Measurements from ENCODE around the gene GABARAP.

Gene GABARAP

GRCh38 chr17:7239091-7240027 lies 2.9 kb downstream of the GABARAP start, which contains the start of gene PHF23:
Gene PHF23 (minus strand): TSS chr17:7239457. CDS start chr17:7239279, 178 bp downstream.
- DNase-seq, result peak; percentile 87

- no peak for DNase-seq
These were observed 3.7 kb downstream of the GABARAP start for GRCh38 chr17:7238420-7239090.

- DNase-seq, result no peak
These were observed 4.4 kb downstream of the GABARAP start for GRCh38 chr17:7237761-7238419.

GRCh38 chr17:7237266-7237760 lies 4.9 kb downstream of the GABARAP start:
- no peak for DNase-seq

- DNase-seq, result no peak
These were observed 5.4 kb downstream of the GABARAP start for GRCh38 chr17:7236808-7237207.

- no peak for DNase-seq
These were observed 6.3 kb downstream of the GABARAP start for GRCh38 chr17:7235693-7236665.

- peak; percentile 51 for DNase-seq
These were observed 7.9 kb downstream of the GABARAP start, which contains the start of gene DVL2 for GRCh38 chr17:7234083-7234951. Gene DVL2 (minus strand): TSS chr17:7234517. CDS start chr17:7234262, 255 bp downstream.

GRCh38 chr17:7233701-7234082 lies 8.6 kb downstream of the GABARAP start:
- DNase-seq, result no peak

GRCh38 chr17:7232114-7232513 lies 10.1 kb downstream of the GABARAP start:
- no peak for DNase-seq

- DNase-seq, result no peak
These were observed 12.7 kb downstream of the GABARAP start for GRCh38 chr17:7229504-7229903.

GRCh38 chr17:7228920-7229319 lies 13.3 kb downstream of the GABARAP start:
- no peak for DNase-seq

GRCh38 chr17:7226721-7227710 lies 15.2 kb downstream of the GABARAP start:
- no peak for DNase-seq

GRCh38 chr17:7225711-7226331 lies 16.4 kb downstream of the GABARAP start:
- DNase-seq, result no peak

GRCh38 chr17:7224661-7225111 lies 17.6 kb downstream of the GABARAP start:
- DNase-seq, result no peak

GRCh38 chr17:7224110-7224509 lies 18.1 kb downstream of the GABARAP start:
- no peak for DNase-seq

GRCh38 chr17:7223375-7223774 lies 18.9 kb downstream of the GABARAP start:
- no peak for DNase-seq

- DNase-seq, result no peak
These were observed 19.3 kb downstream of the GABARAP start for GRCh38 chr17:7222972-7223292.

- DNase-seq, result no peak
These were observed 19.9 kb downstream of the GABARAP start for GRCh38 chr17:7222093-7222971.

Measured in NCI-H1417 treated with DMSO at 0.1 percent for 48 hours (cell line).